BE2C (cell line): ENCODE measurements around the gene PAXIP1.

Source experiments
- DNase-seq: peaks from one replicate; pipeline ENCODE4 v3.0.0-alpha.2; 2020
- H3K27me3 ChIP-seq: fragments of 250-450 bp; sonication (Bioruptor Pico); 2 replicates; pipeline ENCODE4 v1.5.1; 2020; ENCODE audit warnings: mild to moderate bottlenecking
- H3K36me3 ChIP-seq: fragments of 250-450 bp; sonication (Bioruptor Pico); 2 replicates; pipeline ENCODE4 v1.5.1; 2020; ENCODE audit warnings: mild to moderate bottlenecking
- H3K4me1 ChIP-seq: fragments of 250-450 bp; sonication (Bioruptor Pico); 2 replicates; pipeline ENCODE4 v1.5.1; 2020
- H3K4me3 ChIP-seq: 2 replicates; pipeline ENCODE4 v1.5.1; 2011; ENCODE audit warnings: low read depth, low read length
- H3K9me3 ChIP-seq: fragments of 250-450 bp; sonication (Bioruptor Pico); 2 replicates; pipeline ENCODE4 v1.5.1; 2020
- CTCF ChIP-seq: IDR thresholded peaks from 2 replicates; pipeline ENCODE4 v1.5.1; 2012; ENCODE audit warnings: mild to moderate bottlenecking, low read depth, low read length

Gene PAXIP1

GRCh38 chr7:154965014-154965413 lies 37.9 kb downstream of the PAXIP1 start:
- peaks cover 81% of the 10 kb centered on the region for H3K36me3 ChIP-seq
- TF ChIP-seq CTCF, result no peak
- H3K4me3 ChIP-seq, result no peak overlapping the region
- H3K27me3 ChIP-seq, result no peaks in the 10 kb centered on the region
- no peaks in the 10 kb centered on the region for H3K9me3 ChIP-seq
- DNase-seq, result no peak
- H3K4me1 ChIP-seq, result peaks cover 5% of the 10 kb centered on the region

- DNase-seq, result no peak
- TF ChIP-seq CTCF, result no peak
- Histone ChIP-seq H3K9me3 (no peaks in the 10 kb centered on the region), H3K4me1 (no peaks in the 10 kb centered on the region), H3K27me3 (no peaks in the 10 kb centered on the region), H3K4me3 (no peak overlapping the region), H3K36me3 (peaks cover 61% of the 10 kb centered on the region)
These were observed 42.7 kb downstream of the PAXIP1 start for GRCh38 chr7:154960063-154960790.

GRCh38 chr7:154956427-154956826 lies 46.5 kb downstream of the PAXIP1 start:
- no peaks in the 10 kb centered on the region for H3K9me3 ChIP-seq
- no peak for TF ChIP-seq CTCF
- no peak for DNase-seq
- peaks cover 66% of the 10 kb centered on the region for H3K36me3 ChIP-seq
- no peaks in the 10 kb centered on the region for H3K4me1 ChIP-seq
- no peak overlapping the region for H3K4me3 ChIP-seq
- no peaks in the 10 kb centered on the region for H3K27me3 ChIP-seq

GRCh38 chr7:154953006-154953684 lies 49.8 kb downstream of the PAXIP1 start:
- DNase-seq, result peak; percentile 79
- Histone ChIP-seq H3K4me1 (no peaks in the 10 kb centered on the region), H3K27me3 (no peaks in the 10 kb centered on the region), H3K4me3 (no peak overlapping the region), H3K9me3 (no peaks in the 10 kb centered on the region), H3K36me3 (peaks cover 59% of the 10 kb centered on the region)
- TF ChIP-seq CTCF, result peak; percentile 85

GRCh38 chr7:154950960-154951359 lies 52.0 kb downstream of the PAXIP1 start:
- no peak for DNase-seq
- no peaks in the 10 kb centered on the region for H3K27me3 ChIP-seq
- TF ChIP-seq CTCF, result no peak
- no peaks in the 10 kb centered on the region for H3K4me1 ChIP-seq
- H3K9me3 ChIP-seq, result no peaks in the 10 kb centered on the region
- peaks cover 73% of the 10 kb centered on the region for H3K36me3 ChIP-seq
- H3K4me3 ChIP-seq, result no peak overlapping the region

GRCh38 chr7:154947604-154948003 lies 55.3 kb downstream of the PAXIP1 start:
- peaks cover 77% of the 10 kb centered on the region for H3K36me3 ChIP-seq
- no peaks in the 10 kb centered on the region for H3K27me3 ChIP-seq
- peak; percentile 19; the same call in 1 of the 2 replicates for TF ChIP-seq CTCF
- peaks cover 6% of the 10 kb centered on the region; the same call in 1 of the 2 replicates for H3K4me1 ChIP-seq
- H3K4me3 ChIP-seq, result no peak overlapping the region
- no peaks in the 10 kb centered on the region for H3K9me3 ChIP-seq
- DNase-seq, result no peak
